Measurements from ENCODE around the gene CTSD.
"Not testable (repeated sequence)": the region's sequence is repeated elsewhere in the genome, so short reads cannot be mapped to it uniquely, and the experiment has no call there.

Gene CTSD

GRCh38 chr11:1782031-1782590 is 18.4 kb upstream of the CTSD start:
- DNase-seq: no peak

GRCh38 chr11:1781593-1781975 is 17.9 kb upstream of the CTSD start:
- DNase-seq: no peak

GRCh38 chr11:1780700-1781592 is 17.2 kb upstream of the CTSD start:
- DNase-seq: no peak

- DNase-seq: no peak
Measured at GRCh38 chr11:1779806-1780699, 16.3 kb upstream of the CTSD start.

GRCh38 chr11:1779034-1779805 is 15.5 kb upstream of the CTSD start:
- no peak for DNase-seq

GRCh38 chr11:1778141-1778911 is 14.6 kb upstream of the CTSD start:
- DNase-seq: no peak

GRCh38 chr11:1777737-1778136 is 14.0 kb upstream of the CTSD start:
- no peak for DNase-seq

- no peak for DNase-seq
Measured at GRCh38 chr11:1776944-1777715, 13.4 kb upstream of the CTSD start.

- no peak for DNase-seq
Measured at GRCh38 chr11:1776331-1776851, 12.7 kb upstream of the CTSD start.

GRCh38 chr11:1774886-1775285 is 11.2 kb upstream of the CTSD start:
- DNase-seq: no peak

GRCh38 chr11:1773994-1774550 is 10.3 kb upstream of the CTSD start:
- DNase-seq: no peak

GRCh38 chr11:1773131-1773993 is 9.6 kb upstream of the CTSD start:
- DNase-seq: no peak

- DNase-seq: no peak
Measured at GRCh38 chr11:1772270-1773130, 8.8 kb upstream of the CTSD start.

GRCh38 chr11:1771700-1772099 is 8.0 kb upstream of the CTSD start:
- no peak for DNase-seq

GRCh38 chr11:1771273-1771672 is 7.5 kb upstream of the CTSD start:
- DNase-seq: no peak

GRCh38 chr11:1770528-1770927 is 6.8 kb upstream of the CTSD start:
- no peak for DNase-seq

- DNase-seq: no peak
Measured at GRCh38 chr11:1770061-1770460, 6.3 kb upstream of the CTSD start.

GRCh38 chr11:1769304-1769936 is 5.7 kb upstream of the CTSD start:
- DNase-seq: not testable (repeated sequence)

Data from right hindlimb (tissue), 1 donor.